Epithelial cell of esophagus (primary cell): ENCODE measurements around the gene SHH.
A peak's percentile ranks its signal among the peaks of the same experiment; 100 is the strongest.

Experiments
- DNase-seq: peaks from one replicate; pipeline ENCODE4 v3.0.0; 2010; ENCODE audit warnings: low read depth
- H3K4me3 ChIP-seq: 2 replicates; pipeline ENCODE4 v1.5.1; 2011; ENCODE audit warnings: mild to moderate bottlenecking, low read length, control low read depth
- TF ChIP-seq, protein P1 (sequence below): IDR thresholded peaks from 2 replicates; pipeline ENCODE4 v1.5.1; 2011; ENCODE audit warnings: low read depth, mild to moderate bottlenecking, low read length, control low read depth, inconsistent platforms; ENCODE audit not compliant: insufficient read depth; ENCODE audit errors: missing control alignments

The SHH gene

DNA sequence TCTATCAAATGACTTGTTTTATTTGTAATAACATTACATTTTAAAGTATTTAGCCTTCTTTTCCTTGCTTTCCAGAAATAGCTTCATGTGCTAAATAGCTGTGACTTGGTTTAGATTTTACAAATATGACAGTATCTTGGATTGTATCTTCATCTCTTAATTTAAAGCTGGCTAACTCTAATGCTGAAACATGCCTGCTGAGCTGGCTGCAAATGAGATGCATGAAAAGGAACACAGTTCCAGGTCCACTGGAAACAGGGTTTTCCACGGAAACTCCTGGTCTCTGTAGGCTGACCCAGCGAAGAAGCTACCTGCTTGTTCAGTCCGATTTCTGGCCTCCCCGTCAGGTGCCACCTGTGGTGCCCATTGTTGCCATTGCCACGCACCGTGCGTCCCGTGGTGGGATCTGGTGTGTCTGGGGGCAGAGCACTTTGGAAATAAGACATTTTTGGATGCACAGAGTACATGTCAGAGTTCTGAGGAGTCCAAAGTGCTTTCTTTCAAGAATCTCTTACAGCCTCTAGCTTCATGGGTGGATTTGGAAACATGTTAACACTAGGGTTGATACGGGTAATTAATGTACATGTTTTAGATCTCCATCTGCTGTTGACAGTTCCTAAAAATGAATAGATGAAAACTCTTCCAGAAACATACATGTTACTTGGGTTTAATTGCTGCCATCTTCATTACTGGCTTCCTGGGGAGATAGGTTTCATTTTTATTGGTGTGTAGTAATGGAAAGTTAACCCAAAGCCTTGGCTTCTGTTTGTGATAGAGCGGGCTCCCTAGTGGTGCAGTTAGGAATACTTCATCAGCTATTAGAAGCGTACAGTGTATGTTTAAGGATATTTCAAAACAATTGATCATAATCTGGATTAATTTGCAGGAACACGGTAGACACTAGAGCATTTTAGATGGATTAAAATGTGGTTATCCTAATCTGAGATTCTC, 45.0 kb downstream of the SHH start:
- no peak overlapping the region for H3K4me3 ChIP-seq
- no peak for DNase-seq
- TF ChIP-seq, protein P1, sequence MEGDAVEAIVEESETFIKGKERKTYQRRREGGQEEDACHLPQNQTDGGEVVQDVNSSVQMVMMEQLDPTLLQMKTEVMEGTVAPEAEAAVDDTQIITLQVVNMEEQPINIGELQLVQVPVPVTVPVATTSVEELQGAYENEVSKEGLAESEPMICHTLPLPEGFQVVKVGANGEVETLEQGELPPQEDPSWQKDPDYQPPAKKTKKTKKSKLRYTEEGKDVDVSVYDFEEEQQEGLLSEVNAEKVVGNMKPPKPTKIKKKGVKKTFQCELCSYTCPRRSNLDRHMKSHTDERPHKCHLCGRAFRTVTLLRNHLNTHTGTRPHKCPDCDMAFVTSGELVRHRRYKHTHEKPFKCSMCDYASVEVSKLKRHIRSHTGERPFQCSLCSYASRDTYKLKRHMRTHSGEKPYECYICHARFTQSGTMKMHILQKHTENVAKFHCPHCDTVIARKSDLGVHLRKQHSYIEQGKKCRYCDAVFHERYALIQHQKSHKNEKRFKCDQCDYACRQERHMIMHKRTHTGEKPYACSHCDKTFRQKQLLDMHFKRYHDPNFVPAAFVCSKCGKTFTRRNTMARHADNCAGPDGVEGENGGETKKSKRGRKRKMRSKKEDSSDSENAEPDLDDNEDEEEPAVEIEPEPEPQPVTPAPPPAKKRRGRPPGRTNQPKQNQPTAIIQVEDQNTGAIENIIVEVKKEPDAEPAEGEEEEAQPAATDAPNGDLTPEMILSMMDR: peak; percentile 1

DNA sequence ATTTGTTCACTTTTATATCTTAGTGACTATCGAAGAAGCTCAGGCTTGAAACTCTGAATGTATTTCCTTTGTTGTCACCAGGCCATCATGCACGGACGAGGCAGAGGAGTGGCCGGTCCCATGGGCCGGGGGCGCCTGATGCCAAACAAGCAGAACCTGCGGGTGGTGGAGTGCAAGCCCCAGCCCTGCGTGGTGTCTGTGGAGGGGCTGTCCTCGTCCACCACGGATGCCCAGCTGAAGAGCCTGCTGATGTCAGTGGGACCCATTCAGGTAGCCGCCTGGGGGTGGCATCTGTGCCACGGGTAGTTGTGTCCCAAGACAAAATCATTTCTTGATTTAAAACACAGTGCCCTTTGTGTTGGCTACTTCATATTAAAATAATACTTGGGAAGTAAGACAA, 45.9 kb downstream of the SHH start:
- DNase-seq: no peak
- TF ChIP-seq, protein P1: no peak
- H3K4me3 ChIP-seq: no peak overlapping the region

DNA sequence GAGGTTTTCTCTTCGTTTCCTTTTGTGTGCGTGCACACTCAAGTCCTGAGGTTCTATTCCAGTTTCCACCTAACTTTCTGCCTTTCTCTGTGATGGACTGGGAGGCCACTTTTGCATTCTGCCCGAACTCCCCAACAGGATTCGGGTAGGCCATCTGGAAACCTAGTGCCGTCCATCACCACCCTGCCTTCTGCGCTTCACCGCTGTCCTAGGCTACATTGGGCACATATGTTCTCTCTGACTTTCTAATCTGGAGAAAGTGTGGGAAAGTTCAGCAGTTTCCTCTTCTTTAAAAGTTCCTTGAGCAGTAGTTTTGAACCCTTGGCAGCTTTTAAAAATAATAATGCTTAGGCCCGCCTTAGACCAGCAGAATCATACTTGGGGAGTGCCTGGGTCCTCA, 46.8 kb downstream of the SHH start:
- no peak overlapping the region for H3K4me3 ChIP-seq
- TF ChIP-seq, protein P1: no peak
- no peak for DNase-seq

DNA sequence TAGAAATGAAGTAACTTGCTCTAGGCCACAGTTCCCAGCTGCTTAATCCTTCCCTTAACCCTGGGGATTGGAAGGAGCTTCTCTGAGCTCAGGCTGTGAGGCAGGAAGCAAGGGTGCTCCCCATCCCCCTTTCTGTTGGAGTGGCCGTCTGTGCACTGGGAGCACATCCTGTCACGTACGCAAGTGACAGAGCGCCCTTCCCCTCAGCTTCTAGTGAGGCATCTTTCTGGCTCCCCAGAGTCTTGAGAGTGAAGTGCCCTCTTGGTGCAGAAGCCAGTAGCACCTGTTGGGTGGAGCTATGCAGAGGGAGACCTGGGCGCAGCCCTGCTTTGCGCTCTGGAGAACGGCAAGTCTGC, 47.8 kb downstream of the SHH start:
- H3K4me3 ChIP-seq: no peak overlapping the region
- no peak for DNase-seq
- TF ChIP-seq, protein P1: no peak

DNA sequence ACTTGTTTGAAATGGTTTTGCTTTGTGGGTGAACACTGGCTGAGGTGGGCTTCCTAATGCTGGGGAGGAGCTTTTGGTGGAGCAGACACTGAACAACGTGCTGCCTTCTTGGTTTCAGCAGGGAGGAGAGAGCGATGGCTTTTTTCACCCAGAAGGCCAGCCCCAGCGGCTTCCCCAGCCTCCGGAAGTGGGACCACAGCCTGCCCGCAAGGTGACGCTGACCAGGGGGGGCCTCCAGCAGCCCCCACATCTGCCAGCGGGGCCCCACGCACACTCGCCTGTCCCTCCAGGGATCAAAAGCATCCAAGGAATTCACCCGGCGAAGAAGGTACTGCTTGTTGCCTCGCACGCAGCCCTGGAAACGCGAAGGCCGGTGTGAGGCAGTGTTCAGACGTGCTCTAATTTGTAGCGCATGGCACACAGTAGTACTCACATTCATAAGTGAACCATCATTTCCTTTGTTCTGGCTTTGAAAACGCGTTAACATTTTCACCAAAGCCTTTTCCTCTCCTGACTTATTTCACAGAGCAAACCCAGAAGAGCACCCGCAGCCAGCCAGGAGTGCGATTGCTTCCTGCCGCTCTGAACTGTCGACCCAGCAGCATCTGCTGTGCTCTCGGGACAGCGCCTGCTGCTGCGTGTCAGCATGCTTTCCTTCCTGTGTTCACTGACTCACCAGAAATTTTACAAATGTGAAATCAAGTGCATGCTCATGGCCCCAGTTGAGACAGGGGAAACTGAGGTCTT, 48.4 kb downstream of the SHH start:
- no peak for DNase-seq
- TF ChIP-seq, protein P1: no peak
- H3K4me3 ChIP-seq: no peak overlapping the region

DNA sequence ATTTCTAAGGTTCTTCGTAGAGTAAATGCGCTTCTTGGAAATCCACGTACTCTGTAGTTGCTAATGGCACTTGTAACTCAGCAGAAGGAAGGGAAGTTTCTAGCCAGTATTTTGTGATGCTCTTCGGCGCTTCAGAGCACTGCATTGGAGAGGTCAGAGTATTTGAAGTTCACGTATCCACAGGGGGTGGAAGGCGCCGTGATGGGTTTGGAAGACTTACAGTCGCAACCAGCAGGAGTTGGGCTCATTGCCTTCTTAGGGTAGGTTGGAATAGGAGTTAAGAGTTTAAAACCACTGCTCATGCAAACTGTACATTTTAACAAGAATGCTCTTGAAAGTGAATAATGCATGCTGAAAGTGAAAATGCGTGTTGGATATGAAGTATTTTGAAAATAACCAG, 49.1 kb downstream of the SHH start:
- DNase-seq: no peak
- H3K4me3 ChIP-seq: no peak overlapping the region
- TF ChIP-seq, protein P1: no peak
